ENCODE data around the gene ACBD6. TPM values are rescaled to one million over a fixed set of nuclear protein-coding genes. Genes with fewer than 3 reads are reported as not detected.

Gene ACBD6
- total RNA-seq, 1 donor from 2014 or later = 73.2 TPM

GRCh38 chr1:180262628-180263488, 239.5 kb downstream of the ACBD6 start:
- no peak overlapping the region for H3K4me3 ChIP-seq (ENCODE audit: low read depth, low read length)
- no peak for DNase-seq (ENCODE audit: low read depth)
- peaks cover 26% of the 10 kb centered on the region for H3K27me3 ChIP-seq (ENCODE audit: control insufficient read depth, insufficient read depth, low read length)
- no peaks in the 10 kb centered on the region for H3K36me3 ChIP-seq (ENCODE audit: control insufficient read depth, insufficient read depth, low read length)
- no peak for TF ChIP-seq CTCF (IDR thresholded peaks at IDR 0.05; ENCODE audit: insufficient read depth, low read length, poor library complexity, severe bottlenecking)

- TF ChIP-seq CTCF (IDR thresholded peaks at IDR 0.05; ENCODE audit: insufficient read depth, low read length, poor library complexity, severe bottlenecking) = no peak
- H3K27me3 ChIP-seq (ENCODE audit: control insufficient read depth, insufficient read depth, low read length) = peaks cover 31% of the 10 kb centered on the region
- H3K4me3 ChIP-seq (ENCODE audit: low read depth, low read length) = no peak overlapping the region
- no peaks in the 10 kb centered on the region for H3K36me3 ChIP-seq (ENCODE audit: control insufficient read depth, insufficient read depth, low read length)
- DNase-seq (ENCODE audit: low read depth) = no peak
Observed at GRCh38 chr1:180261524-180262155, 240.7 kb downstream of the ACBD6 start.

GRCh38 chr1:180261030-180261429, 241.3 kb downstream of the ACBD6 start:
- no peak for DNase-seq (ENCODE audit: low read depth)
- no peak overlapping the region for H3K4me3 ChIP-seq (ENCODE audit: low read depth, low read length)
- TF ChIP-seq CTCF (IDR thresholded peaks at IDR 0.05; ENCODE audit: insufficient read depth, low read length, poor library complexity, severe bottlenecking) = no peak
- H3K27me3 ChIP-seq (ENCODE audit: control insufficient read depth, insufficient read depth, low read length) = peaks cover 31% of the 10 kb centered on the region
- H3K36me3 ChIP-seq (ENCODE audit: control insufficient read depth, insufficient read depth, low read length) = no peaks in the 10 kb centered on the region

GRCh38 chr1:180260541-180260940, 241.8 kb downstream of the ACBD6 start:
- no peak for TF ChIP-seq CTCF (IDR thresholded peaks at IDR 0.05; ENCODE audit: insufficient read depth, low read length, poor library complexity, severe bottlenecking)
- Histone ChIP-seq H3K36me3 (ENCODE audit: control insufficient read depth, insufficient read depth, low read length) (no peaks in the 10 kb centered on the region), H3K27me3 (ENCODE audit: control insufficient read depth, insufficient read depth, low read length) (peaks cover 33% of the 10 kb centered on the region)

GRCh38 chr1:180259431-180260338, 242.7 kb downstream of the ACBD6 start:
- Histone ChIP-seq H3K4me3 (ENCODE audit: low read depth, low read length) (no peak overlapping the region), H3K36me3 (ENCODE audit: control insufficient read depth, insufficient read depth, low read length) (no peaks in the 10 kb centered on the region), H3K27me3 (ENCODE audit: control insufficient read depth, insufficient read depth, low read length) (peaks cover 33% of the 10 kb centered on the region)
- no peak for TF ChIP-seq CTCF (IDR thresholded peaks at IDR 0.05; ENCODE audit: insufficient read depth, low read length, poor library complexity, severe bottlenecking)
- no peak for DNase-seq (ENCODE audit: low read depth)

More at GRCh38 chr1:180260541-180260940, 241.8 kb downstream of the ACBD6 start:
- no peak for DNase-seq (ENCODE audit: low read depth)
- no peak overlapping the region for H3K4me3 ChIP-seq (ENCODE audit: low read depth, low read length)
